GM19099 (cell line): Measurements from ENCODE around the gene PTPRG.

Experiments used
- POLR2A ChIP-seq: IDR thresholded peaks from 3 replicates; pipeline ENCODE4 v1.6.1; 2011; ENCODE audit warnings: low read depth; ENCODE audit not compliant: insufficient read length; ENCODE audit errors: extremely low read depth

PTPRG gene

DNA sequence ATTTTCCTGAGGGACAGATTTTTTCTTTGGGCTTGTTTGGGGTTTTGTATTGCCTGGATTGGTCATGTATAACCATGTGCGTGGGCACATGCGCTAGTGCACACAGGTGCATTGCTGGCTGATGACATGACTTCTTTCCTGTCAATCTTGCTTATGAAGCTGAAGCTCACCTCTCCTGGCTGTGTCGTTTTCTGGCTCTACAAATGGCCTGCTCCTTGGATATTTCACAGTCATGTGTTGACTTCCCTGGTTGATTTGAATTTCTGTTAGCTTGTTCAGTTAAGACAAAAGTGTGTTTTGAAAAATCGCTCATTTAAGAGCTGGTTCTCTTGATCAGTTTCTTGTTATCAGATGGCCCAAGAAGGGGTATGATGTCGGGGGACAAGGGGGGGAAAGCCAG, 11.5 kb downstream of the PTPRG start:
- TF ChIP-seq POLR2A: no peak

DNA sequence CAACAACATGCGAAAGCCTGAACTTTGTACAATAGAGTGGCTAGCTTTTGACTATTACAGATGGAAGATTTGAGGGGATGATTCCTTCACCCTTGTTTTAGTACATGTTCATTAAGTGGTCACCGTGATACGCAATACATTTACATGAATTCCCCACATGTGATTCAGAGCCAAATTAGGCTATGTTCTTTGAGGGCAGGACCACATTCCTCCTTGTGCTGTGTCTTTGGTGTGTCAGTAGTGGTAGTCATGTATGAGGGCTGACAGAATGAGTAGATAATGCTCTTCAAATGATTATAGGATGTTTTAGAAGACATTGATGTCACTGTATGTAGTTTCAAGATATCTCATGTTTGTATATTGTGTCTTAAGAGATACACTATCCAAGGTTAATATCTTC, 12.1 kb downstream of the PTPRG start:
- TF ChIP-seq POLR2A: no peak

DNA sequence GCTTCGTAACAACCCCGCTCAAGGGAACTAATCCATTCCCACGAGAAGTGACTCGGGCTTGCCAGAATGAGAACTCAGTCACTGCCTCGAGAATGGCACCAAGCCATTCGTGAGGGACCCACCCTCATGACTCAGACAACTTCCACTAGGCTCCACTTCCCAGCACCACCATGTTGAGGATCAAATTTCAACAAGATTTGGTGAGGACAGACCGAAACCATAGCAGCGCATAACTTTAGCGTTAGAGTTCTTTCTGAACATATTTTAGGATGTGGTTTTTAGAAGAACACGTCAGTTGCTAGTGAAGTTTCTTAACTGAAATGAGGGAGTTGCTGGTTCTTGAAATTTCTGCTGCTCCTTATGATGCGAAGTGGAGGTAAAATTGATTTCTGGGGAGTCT, 13.5 kb downstream of the PTPRG start:
- TF ChIP-seq POLR2A: no peak

DNA sequence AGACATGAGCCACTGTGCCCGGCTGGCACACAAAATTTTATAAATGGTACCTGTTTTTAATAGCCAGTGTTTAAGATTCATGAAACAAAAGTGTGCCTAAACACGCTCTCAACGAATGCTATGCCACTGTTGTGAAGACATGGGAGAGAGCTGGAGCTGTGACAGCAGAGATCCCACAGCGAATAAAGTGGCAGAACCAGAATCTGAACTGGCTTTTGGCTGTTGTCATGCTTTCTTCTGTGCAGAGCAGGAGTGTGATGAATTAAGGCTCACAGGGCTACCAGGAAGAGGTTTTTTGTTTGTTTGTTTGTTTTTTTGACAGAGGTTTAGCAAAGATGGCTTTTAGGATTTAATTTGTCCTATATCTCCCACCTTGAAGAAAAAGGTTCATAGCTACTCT, 14.5 kb downstream of the PTPRG start:
- no peak for TF ChIP-seq POLR2A

DNA sequence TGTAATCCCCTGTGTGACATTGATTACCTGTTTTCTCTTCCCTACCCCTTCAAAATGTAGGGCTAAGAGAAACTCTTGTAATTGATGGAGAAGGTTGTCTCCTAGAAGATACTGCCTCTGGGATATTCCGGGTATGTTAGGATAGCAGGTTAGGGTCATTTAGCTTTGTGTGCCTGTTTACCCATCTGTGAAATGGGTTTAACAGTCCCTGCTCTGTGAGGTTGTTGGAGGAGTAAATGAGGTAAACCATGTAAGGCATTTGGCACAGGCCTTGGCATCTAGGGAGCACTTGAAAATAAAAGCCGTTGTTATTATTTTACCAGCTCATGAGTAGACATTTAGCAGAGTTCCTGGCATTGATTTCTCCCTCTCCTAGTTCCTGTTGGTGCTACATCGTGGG, 16.4 kb downstream of the PTPRG start:
- TF ChIP-seq POLR2A: no peak

DNA sequence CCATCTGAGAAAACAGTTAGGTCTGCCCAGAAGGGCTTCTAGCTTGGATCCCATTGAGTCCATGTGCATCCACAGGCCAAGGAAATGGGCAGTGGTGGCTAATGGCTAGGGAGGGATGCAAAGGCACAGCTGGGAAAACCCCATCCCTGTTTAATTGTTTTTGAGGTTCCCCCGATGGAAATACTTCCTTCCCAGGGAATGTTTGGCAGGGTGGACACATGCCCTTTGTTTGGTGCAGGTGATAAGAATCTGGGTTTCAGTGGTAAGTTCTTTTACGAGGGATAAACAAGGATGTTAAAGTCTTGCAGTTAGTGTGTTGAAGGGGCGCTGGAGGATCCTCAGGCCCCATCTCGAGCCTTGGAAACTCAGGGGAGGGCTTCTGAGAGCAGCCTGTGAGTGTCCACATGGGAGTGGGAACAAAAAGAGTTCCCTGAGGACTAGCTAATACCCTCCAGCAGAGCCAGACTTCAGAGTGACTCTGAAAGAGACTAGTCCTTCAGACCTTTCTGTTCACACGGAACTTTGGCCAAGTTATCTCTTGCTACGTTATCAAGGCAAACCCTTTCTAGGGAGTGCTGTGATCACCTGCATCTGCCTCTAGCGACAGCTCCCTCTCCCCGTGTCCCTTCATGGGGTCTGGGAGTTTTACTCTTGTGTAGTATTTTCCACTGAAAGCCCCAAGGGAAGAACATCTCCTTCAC, 17.4 kb downstream of the PTPRG start:
- TF ChIP-seq POLR2A: no peak

DNA sequence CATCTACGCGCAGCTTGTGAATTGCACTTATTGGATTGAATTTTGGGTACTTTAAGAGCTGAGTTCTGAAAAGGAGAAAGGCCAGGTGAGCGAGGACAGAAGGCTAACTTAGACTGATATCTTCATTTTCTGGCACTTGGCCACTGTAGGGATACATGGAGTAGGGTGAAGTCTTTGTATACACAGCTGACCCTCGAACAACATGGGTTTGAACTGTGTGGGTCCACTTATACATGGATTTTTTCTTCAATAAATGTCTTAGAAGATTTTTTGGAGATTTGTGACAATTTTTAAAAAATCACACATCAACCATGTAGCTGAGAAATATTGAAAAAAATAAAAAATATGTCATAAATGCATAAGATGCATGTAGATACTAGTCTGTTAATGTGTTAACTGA, 18.3 kb downstream of the PTPRG start:
- no peak for TF ChIP-seq POLR2A

DNA sequence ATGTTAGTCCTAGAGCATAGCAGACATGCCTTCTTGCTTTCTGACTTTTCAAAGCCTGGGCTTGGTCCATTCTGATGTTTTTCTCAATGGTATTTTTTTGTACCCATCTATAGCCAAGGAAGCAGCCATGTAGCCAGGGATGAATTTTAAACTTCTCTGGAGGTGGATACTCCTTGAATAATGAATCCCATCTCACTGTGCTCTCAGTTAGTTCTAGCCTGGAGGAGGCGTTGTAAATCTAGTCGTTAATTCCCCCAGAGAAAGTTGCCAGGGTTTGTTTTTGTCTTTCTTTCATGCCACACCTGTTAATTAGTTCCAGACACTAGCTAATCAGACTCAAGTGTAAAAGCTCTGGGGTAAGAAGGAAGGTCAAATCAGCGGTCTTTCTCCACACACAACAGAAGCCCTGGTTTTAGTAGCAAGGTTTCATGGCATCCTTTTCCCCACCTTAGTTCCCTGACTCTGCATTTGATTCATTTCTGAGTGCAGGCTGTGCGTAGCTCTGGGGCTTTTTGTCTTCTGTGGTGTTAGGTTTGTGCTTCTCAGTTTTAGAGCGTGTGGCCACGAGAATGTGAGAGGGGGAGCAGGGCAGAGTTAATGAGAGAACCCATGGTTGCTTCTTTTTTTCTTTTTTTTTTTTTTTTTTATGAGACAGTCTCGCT, 19.7 kb downstream of the PTPRG start:
- no peak for TF ChIP-seq POLR2A

DNA sequence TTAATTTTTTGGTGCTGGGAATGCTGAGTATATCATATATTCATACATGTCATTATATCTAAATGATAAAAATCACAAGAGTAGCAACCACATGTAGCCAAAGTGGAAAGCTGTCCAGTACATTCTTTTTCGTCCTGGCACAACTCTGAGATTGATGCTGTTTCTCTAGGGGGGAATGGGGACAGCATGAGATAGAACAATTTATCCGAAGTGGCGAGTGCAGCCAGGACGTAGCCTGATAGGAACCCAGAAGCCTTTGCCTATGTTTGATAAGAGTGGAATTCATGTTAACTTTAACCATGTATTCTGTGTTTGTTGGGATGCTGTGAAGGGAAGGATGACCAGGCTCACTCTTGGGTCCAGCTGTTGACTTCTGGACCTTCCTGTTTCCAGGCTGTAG, 20.9 kb downstream of the PTPRG start:
- TF ChIP-seq POLR2A: no peak

DNA sequence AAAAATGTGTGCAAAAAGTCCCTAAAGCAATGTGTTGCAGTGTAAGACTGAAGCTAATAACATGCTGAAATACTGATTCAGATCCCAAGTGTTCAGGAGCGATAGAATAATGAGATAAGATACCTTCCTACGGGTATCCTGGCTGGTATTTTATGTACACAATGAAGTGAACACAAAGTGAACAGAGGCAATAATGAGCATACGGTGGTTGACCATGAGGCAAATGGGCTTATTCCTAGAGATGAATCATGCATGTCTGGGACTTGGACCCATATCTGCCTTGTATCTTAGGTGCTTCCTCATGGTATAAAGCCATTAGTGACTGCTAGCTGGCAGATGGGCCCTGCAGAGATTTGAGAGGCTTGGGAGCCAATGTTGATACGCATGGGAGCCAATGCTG, 21.5 kb downstream of the PTPRG start:
- TF ChIP-seq POLR2A: no peak

DNA sequence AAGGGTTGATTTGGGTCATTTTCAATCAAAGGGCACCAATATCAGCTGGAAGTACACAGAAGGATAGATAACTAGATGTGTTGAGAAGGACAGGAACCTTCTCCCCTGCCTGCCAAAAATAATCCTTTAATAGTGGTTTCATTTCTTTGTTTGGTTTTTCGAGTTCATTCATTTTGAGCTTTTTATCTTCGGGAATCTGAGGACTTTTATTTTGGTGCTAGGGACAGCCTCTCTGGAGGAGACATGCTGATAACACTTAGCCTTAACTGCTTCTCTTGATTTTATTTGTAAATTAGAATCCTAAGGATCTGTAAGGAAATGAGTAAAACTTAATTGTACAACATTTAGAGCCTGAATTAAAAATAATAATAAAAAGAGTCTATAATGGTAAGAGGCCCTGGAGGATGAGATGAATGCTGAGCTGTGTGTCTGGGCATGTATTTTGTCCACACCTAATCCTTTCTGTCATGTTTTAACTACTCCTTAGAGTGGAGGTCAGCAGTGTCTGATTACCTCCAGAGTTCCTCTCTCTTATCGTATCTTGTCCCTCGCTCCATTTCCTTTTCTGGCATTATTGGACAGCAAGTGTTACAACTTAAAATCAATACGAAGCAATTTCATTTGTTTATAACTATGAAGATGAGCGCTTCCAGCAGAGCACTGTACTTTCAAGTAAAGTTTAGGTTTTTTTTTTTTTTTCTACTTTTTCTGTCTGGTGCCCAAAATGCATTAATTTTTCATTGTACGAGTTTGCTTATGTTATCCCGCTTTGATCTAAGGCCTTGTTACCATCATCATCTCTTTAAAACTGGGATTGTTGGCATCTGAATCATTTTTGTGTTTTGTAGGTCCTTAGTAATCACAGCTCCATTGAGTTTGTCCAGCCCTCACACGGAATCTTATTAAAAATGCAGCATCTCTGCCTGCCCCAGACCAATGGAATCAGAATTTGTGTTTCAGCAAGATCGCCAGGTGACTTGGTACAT, 22.8 kb downstream of the PTPRG start:
- no peak for TF ChIP-seq POLR2A

DNA sequence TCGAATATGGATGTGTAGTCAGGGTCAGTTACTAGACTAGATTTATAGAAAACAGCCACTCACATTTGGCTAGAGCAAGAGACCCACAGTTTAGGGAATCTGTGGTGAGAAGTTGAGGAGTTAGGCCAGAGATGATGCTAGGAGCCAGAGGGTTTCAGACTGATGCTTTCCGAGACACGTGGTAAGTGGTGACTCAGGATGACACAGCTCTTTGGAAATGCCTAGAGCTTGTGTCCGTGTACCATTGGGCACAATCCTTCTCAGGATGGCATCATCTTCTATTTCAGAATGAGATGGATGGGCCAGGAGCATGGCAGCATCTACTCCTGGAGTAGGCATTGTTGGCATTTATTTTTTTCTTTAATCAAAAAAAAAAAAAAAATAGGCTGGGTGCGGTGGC, 28.5 kb downstream of the PTPRG start:
- TF ChIP-seq POLR2A: no peak

DNA sequence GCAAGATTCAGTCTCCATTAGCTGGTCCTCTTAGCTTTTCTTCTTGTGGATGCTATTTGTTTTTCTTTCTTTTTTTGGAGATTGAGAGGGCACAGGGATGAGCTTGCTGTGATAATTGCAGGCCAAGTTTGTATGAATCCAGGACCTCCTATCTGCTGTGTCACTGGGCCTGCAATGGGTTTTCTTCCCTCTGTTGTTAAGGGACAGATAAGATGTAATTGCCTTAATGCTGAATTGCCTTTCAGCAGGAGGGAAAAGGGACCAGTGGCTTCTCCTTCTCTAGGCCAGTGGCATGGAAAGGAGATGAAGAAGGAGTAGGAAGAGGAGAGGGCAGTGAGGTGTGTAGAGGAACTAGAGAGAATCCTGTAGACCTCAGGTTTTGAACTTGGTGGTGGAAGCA, 29.9 kb downstream of the PTPRG start:
- TF ChIP-seq POLR2A: no peak

DNA sequence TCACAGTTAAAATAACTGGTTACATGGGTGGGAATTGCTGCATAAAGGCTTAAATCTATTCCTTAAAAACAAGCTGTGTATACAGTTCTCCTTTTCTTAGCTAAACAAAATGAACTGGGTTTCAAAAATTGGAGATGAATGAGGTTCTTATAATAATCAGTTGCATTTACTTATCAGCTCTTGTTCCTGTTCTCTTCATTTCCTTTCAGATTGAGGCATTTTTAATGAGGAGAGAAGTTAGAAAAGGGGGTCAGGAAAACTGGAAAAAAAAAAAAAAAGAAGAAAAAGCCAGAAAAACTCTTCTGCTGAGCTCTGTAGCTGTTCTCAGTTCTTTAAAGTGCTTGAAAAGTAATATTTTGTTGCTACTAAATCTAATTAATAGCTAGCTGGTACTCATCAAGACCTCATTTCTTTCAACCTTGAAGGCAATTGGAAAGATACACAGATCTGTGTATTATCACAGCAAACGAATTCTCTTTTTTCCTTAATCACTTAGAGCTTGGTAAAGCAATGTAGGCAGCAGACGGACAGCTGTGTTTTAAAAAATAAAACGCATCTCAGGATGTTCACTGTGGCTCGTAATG, 32.2 kb downstream of the PTPRG start:
- TF ChIP-seq POLR2A: no peak
